ENCODE data around the gene MRPL3. TPM values are rescaled to one million over a fixed set of nuclear protein-coding genes. Genes with fewer than 3 reads are reported as not detected.
A peak's percentile ranks its signal among the peaks of the same experiment; 100 is the strongest.

Gene MRPL3
- total RNA-seq, 6 donors from 2014 or later: 27.6 to 74.3 (median 46.0) TPM

GRCh38 chr3:131532645-131533044 is 29.9 kb upstream of the MRPL3 start:
- Histone ChIP-seq H3K4me1 (no peaks in the 10 kb centered on the region), H3K4me3 (no peak overlapping the region), H3K27me3 (no peaks in the 10 kb centered on the region), H3K9me3 (no peaks in the 10 kb centered on the region), H3K27ac (no peak overlapping the region), H3K36me3 (no peaks in the 10 kb centered on the region)
- ATAC-seq (ENCODE audit: low FRiP score in 2 of 2): no peak
- no peak for DNase-seq
- TF ChIP-seq EP300 (IDR thresholded peaks at IDR 0.05): no peak
- TF ChIP-seq CTCF (IDR thresholded peaks at IDR 0.05): no peak
- TF ChIP-seq POLR2A (IDR thresholded peaks at IDR 0.05): no peak
- TF ChIP-seq POLR2AphosphoS5 (IDR thresholded peaks at IDR 0.05): no peak

GRCh38 chr3:131530843-131531242 is 28.1 kb upstream of the MRPL3 start:
- Histone ChIP-seq H3K27ac (no peak overlapping the region), H3K9me3 (no peaks in the 10 kb centered on the region), H3K4me3 (no peak overlapping the region), H3K4me1 (peaks cover 0 to 6% (median 2%) of the 10 kb centered on the region in 4 donors), H3K36me3 (no peaks in the 10 kb centered on the region), H3K27me3 (peaks cover 0 to 7% (median 4%) of the 10 kb centered on the region in 4 donors)
- ATAC-seq (ENCODE audit: low FRiP score in 2 of 2) (no peak), DNase-seq (no peak)
- WGBS, 2 donors: 52 to 70% methylated on average over 1 of the region's 1 CpG
- TF ChIP-seq EP300 (IDR thresholded peaks at IDR 0.05): no peak
- TF ChIP-seq CTCF (IDR thresholded peaks at IDR 0.05): no peak
- no peak for TF ChIP-seq POLR2A (IDR thresholded peaks at IDR 0.05)
- TF ChIP-seq POLR2AphosphoS5 (IDR thresholded peaks at IDR 0.05): no peak

GRCh38 chr3:131530388-131530787 is 27.6 kb upstream of the MRPL3 start:
- Histone ChIP-seq H3K4me3 (no peak overlapping the region), H3K4me1 (peaks cover 0 to 6% (median 2%) of the 10 kb centered on the region in 4 donors), H3K9me3 (no peaks in the 10 kb centered on the region), H3K27ac (no peak overlapping the region), H3K27me3 (peaks cover 0 to 8% (median 4%) of the 10 kb centered on the region in 4 donors), H3K36me3 (no peaks in the 10 kb centered on the region)
- TF ChIP-seq EP300 (IDR thresholded peaks at IDR 0.05): no peak
- TF ChIP-seq POLR2AphosphoS5 (IDR thresholded peaks at IDR 0.05): no peak
- no peak for TF ChIP-seq POLR2A (IDR thresholded peaks at IDR 0.05)
- no peak for TF ChIP-seq CTCF (IDR thresholded peaks at IDR 0.05)
- DNase-seq (no peak), ATAC-seq (ENCODE audit: low FRiP score in 2 of 2) (no peak)
- WGBS, 2 donors: 84 to 91% methylated on average over 1 of the region's 1 CpG

- Histone ChIP-seq H3K9me3 (no peaks in the 10 kb centered on the region), H3K36me3 (no peaks in the 10 kb centered on the region), H3K27me3 (peaks cover 0 to 10% (median 4%) of the 10 kb centered on the region in 4 donors), H3K4me3 (peak overlapping the region in 2 of 4 donors; percentile 25 to 28), H3K27ac (no peak overlapping the region), H3K4me1 (peaks cover 0 to 6% (median 2%) of the 10 kb centered on the region in 4 donors)
- TF ChIP-seq EP300 (IDR thresholded peaks at IDR 0.05): no peak
- TF ChIP-seq POLR2AphosphoS5 (IDR thresholded peaks at IDR 0.05): no peak
- no peak for TF ChIP-seq CTCF (IDR thresholded peaks at IDR 0.05)
- DNase-seq (peak in 1 of 2 donors; percentile 83), ATAC-seq (ENCODE audit: low FRiP score in 2 of 2) (peak; percentile 59 to 84)
- WGBS, 2 donors: 17 to 33% methylated on average over 4 to 36 of the region's 37 CpGs
Measured at GRCh38 chr3:131526801-131527347, 24.1 kb upstream of the MRPL3 start.

- no peaks in the 10 kb centered on the region for H3K27me3 ChIP-seq
- no peak for ATAC-seq (ENCODE audit: low FRiP score in 2 of 2)
- WGBS, 2 donors: 77 to 92% methylated on average over 5 to 7 of the region's 7 CpGs
Measured at GRCh38 chr3:131518680-131519079, 15.9 kb upstream of the MRPL3 start.

More at GRCh38 chr3:131518680-131519079, 15.9 kb upstream of the MRPL3 start:
- Histone ChIP-seq H3K27ac (no peak overlapping the region), H3K9me3 (no peaks in the 10 kb centered on the region), H3K4me1 (no peaks in the 10 kb centered on the region), H3K4me3 (no peak overlapping the region), H3K36me3 (no peaks in the 10 kb centered on the region)
- no peak for TF ChIP-seq CTCF (IDR thresholded peaks at IDR 0.05)
- no peak for TF ChIP-seq POLR2A (IDR thresholded peaks at IDR 0.05)
- no peak for TF ChIP-seq POLR2AphosphoS5 (IDR thresholded peaks at IDR 0.05)
- TF ChIP-seq EP300 (IDR thresholded peaks at IDR 0.05): no peak
- no peak for DNase-seq

All from upper lobe of left lung (tissue), 6 donors.